Astrocyte of the cerebellum (primary cell): ENCODE results near the gene NAP1L5.

Source experiments
- DNase-seq: peaks from one replicate; pipeline ENCODE4 v3.0.0-alpha.2; 2011; ENCODE audit warnings: low read depth
- H3K4me3 ChIP-seq: 2 replicates; pipeline ENCODE4 v1.5.1; 2011; ENCODE audit warnings: mild to moderate bottlenecking, low read depth, low read length, moderate library complexity
- in situ Hi-C: cut with HindIII; loops from 2 replicates; pipeline ENCODE4 v1.10.0; 2017; ENCODE audit warnings: low sequenced_read_pairs
- TF ChIP-seq, protein P1 (sequence below): IDR thresholded peaks from 2 replicates; pipeline ENCODE4 v1.5.1; 2012; ENCODE audit warnings: low read length, low read depth, moderate library complexity, mild to moderate bottlenecking; ENCODE audit errors: missing control alignments

NAP1L5 gene

DNA sequence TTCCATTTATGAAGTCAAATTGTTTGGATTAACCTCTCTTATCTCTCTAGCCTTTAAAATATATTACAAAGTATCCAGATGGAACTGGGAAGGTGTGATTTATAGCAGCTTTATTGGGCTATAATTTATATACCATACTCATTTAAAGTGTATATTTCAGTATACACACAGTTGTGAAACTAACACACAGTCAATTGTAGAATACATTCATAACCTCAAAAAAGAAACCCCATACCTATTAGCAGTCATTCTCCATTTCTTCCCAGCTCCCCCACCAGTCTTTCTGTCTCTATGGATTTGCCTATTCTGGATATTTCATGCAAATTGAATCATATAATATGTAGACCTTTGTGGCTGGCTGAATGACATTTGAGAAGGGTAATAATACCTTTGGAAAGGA lies 7.6 kb upstream of the NAP1L5 start:
- DNase-seq: no peak
- TF ChIP-seq, protein P1, sequence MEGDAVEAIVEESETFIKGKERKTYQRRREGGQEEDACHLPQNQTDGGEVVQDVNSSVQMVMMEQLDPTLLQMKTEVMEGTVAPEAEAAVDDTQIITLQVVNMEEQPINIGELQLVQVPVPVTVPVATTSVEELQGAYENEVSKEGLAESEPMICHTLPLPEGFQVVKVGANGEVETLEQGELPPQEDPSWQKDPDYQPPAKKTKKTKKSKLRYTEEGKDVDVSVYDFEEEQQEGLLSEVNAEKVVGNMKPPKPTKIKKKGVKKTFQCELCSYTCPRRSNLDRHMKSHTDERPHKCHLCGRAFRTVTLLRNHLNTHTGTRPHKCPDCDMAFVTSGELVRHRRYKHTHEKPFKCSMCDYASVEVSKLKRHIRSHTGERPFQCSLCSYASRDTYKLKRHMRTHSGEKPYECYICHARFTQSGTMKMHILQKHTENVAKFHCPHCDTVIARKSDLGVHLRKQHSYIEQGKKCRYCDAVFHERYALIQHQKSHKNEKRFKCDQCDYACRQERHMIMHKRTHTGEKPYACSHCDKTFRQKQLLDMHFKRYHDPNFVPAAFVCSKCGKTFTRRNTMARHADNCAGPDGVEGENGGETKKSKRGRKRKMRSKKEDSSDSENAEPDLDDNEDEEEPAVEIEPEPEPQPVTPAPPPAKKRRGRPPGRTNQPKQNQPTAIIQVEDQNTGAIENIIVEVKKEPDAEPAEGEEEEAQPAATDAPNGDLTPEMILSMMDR: no peak
- H3K4me3 ChIP-seq: no peak overlapping the region
- in situ Hi-C loops: loop anchor here (25.0 kb wide), 1 partner anchor 307 kb away; no protein-coding TSS in a partner anchor

DNA sequence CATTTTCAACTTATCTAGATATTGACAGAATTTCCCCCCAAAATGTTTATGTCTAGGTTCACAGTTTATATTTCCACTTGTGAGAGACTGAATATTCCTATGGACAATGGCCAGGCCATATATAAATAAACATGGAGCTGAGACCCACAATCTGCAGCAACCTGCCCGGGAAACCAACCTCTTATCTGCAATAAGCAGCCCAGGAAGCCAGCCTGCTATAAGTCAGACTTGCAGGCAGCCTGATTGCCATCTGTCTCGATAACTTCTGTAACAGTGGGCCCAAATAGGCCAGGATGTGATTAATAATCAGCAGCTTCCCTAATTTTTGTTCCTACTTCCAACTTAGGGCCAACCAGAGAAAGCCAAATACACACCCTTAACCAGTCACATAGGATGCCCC lies 5.2 kb upstream of the NAP1L5 start:
- H3K4me3 ChIP-seq: no peak overlapping the region
- in situ Hi-C loops: loop anchor here (25.0 kb wide), 1 partner anchor 310 kb away; no protein-coding TSS in a partner anchor
- DNase-seq: no peak
- TF ChIP-seq, protein P1: no peak

DNA sequence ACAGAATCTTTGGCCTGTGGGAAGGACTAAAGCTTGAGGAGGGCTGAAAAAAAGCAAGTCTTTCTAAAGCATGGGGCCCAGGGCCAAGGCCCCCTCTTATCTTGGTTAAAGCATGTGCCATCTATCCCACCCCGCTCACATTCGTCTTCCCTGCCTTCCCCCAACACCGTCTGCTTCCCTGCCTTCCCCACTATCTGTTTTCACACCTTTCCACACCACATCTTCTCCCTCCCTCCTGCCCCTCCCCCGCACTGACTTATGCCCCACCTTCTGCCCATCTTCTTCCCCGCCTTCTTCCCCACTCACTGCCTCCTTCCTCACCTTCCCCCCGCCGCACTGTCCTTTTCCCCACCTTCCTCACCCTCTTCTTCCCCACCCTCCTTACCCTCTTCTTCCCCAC lies 890 bp upstream of the NAP1L5 start:
- DNase-seq: no peak
- TF ChIP-seq, protein P1: no peak
- in situ Hi-C loops: loop anchor here (5.0 kb wide), 2 partner anchors 74 to 86 kb away; no protein-coding TSS in a partner anchor
- no peak overlapping the region for H3K4me3 ChIP-seq

DNA sequence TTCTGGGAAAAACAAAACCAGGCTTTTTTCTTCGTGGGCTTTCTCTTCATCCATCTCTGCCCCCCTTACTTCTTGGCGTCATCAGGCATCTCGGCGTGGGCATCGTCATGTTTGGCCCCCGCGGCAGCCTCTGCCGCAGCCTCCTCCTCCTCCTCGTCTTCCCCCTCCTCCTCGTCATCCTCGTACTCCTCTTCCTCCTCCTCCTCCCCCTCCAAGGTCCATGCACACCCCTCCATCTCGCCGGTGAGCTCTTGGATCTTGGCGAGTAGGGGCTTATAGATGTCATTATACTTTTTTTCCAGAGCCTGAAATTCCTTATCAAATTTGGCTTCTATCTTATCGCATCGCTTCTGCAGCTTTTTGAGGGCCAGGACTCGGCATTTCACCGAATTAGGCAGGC lies 488 bp downstream of the NAP1L5 start:
- H3K4me3 ChIP-seq: peak overlapping the region; percentile 67
- DNase-seq: no peak
- TF ChIP-seq, protein P1: no peak

DNA sequence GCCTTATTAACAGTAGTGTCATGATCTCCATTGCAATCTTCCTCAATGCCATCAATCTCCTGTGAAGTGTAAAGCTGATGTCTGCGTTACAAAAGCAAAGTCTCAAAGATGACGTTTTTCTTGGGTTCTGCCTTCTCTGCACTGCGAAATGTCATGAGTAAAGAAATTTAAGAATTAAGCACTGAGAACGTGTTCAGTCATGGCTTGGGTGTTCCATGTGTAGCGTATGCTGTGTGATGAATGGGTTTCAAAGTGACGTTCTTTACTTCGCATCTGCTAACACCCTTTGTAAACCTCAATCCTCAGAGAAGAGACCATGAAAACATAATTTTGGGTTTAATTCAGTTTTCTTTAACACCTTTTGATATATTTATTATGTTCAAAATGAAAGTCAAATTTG lies 999 bp downstream of the NAP1L5 start:
- TF ChIP-seq, protein P1: no peak
- in situ Hi-C loops: loop anchor here (5.0 kb wide), 2 partner anchors 76 to 84 kb away; no protein-coding TSS in a partner anchor
- DNase-seq: no peak
- peak overlapping the region; percentile 67 for H3K4me3 ChIP-seq

More for the DNA sequence above, 488 bp downstream of the NAP1L5 start:
- in situ Hi-C loops: loop anchor here (5.0 kb wide), 2 partner anchors 75 to 85 kb away; no protein-coding TSS in a partner anchor

DNA sequence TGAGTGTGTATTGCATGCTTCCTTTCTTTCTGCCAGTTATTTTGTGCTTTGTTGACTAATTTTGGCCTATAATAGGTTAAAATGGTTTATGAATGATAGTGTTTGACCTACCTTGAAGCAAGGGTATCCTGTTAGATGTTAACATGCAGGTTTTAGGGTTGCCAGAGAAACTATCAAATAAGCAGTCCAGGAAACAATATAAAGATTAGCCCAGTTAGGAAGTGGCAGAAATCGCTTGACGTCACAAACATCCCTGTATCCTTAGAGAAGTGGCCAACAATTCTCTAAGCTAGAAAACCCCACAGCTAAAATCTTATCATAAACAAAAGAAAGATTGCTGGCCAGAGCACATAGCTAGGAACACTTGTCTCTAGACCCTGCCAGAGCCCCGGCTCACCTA lies 3.8 kb downstream of the NAP1L5 start:
- in situ Hi-C loops: no loop called here
- DNase-seq: no peak
- no peak overlapping the region for H3K4me3 ChIP-seq
- TF ChIP-seq, protein P1: no peak
